HFFc6 (cell line): ENCODE data around the gene ZP4. TPM values are rescaled to one million over a fixed set of nuclear protein-coding genes. Genes with fewer than 3 reads are reported as not detected.
A peak's percentile ranks its signal among the peaks of the same experiment; 100 is the strongest.

Source experiments
- DNase-seq: peaks from one replicate; pipeline ENCODE4 v3.0.0-alpha.2; 2018
- H3K27ac Mint-ChIP-seq: 2 replicates; pipeline ENCODE4 v1.8.0; 2020; ENCODE audit warnings: mild to moderate bottlenecking, mixed read lengths
- H3K27me3 Mint-ChIP-seq: 2 replicates; pipeline ENCODE4 v1.8.0; 2021; ENCODE audit warnings: mild to moderate bottlenecking, moderate library complexity, mixed read lengths; ENCODE audit not compliant: insufficient read depth
- H3K36me3 Mint-ChIP-seq: 2 replicates; pipeline ENCODE4 v1.8.0; 2021; ENCODE audit warnings: low read depth, mixed read lengths
- H3K4me1 Mint-ChIP-seq: 2 replicates; pipeline ENCODE4 v1.8.0; 2020; ENCODE audit warnings: low read depth, mixed read lengths
- H3K4me3 Mint-ChIP-seq: 2 replicates; pipeline ENCODE4 v1.8.0; 2020; ENCODE audit warnings: mild to moderate bottlenecking, moderate library complexity, mixed read lengths
- H3K9me3 Mint-ChIP-seq: 2 replicates; pipeline ENCODE4 v1.8.0; 2020; ENCODE audit warnings: mild to moderate bottlenecking, mixed read lengths
- CTCF ChIP-seq: fragments of 200-600 bp; sonication (generic); IDR thresholded peaks from 2 replicates; pipeline ENCODE4 v1.5.0; 2021; ENCODE audit warnings: antibody characterized with exemption, mild to moderate bottlenecking
- total RNA-seq, 6 experiments: library from RNA; stranded (reverse); fragmentation: NEBNext Ultra II Directional; extraction: Animal tissue kit (Norgen Biotek cat#: 25700); gene quantifications; 2 replicates in 1 of 6; 3 replicates in 5 of 6; pipeline ENCODE4 v1.2.3, GENCODE V29; 2021

Gene ZP4
- total RNA-seq, 6 experiments from 2014 or later: not detected

- peak; percentile 70 for DNase-seq
- H3K36me3 Mint-ChIP-seq: peaks cover 4% of the 10 kb centered on the region; the same call in 1 of the 2 replicates
- TF ChIP-seq CTCF: no peak
- H3K27me3 Mint-ChIP-seq: peaks cover 3% of the 10 kb centered on the region
- peaks cover 35% of the 10 kb centered on the region for H3K4me1 Mint-ChIP-seq
- peak overlapping the region; percentile 59; the same call in 1 of the 2 replicates for H3K27ac Mint-ChIP-seq
- no peak overlapping the region for H3K4me3 Mint-ChIP-seq
- H3K9me3 Mint-ChIP-seq: peaks cover 6% of the 10 kb centered on the region; the same call in 1 of the 2 replicates
These were observed 17.1 kb downstream of the ZP4 start for GRCh38 chr1:237873487-237874211.

GRCh38 chr1:237868817-237869600, 21.7 kb downstream of the ZP4 start:
- Mint-ChIP-seq H3K36me3 (peaks cover 4% of the 10 kb centered on the region; the same call in 1 of the 2 replicates), H3K27me3 (peaks cover 6% of the 10 kb centered on the region; the same call in 1 of the 2 replicates), H3K9me3 (peaks cover 10% of the 10 kb centered on the region; the same call in 1 of the 2 replicates), H3K4me1 (peaks cover 29% of the 10 kb centered on the region), H3K27ac (no peak overlapping the region), H3K4me3 (no peak overlapping the region)
- DNase-seq: no peak
- no peak for TF ChIP-seq CTCF

GRCh38 chr1:237867380-237867888, 23.3 kb downstream of the ZP4 start:
- no peak for TF ChIP-seq CTCF
- no peak for DNase-seq
- H3K4me1 Mint-ChIP-seq: peaks cover 17% of the 10 kb centered on the region
- H3K27me3 Mint-ChIP-seq: peaks cover 6% of the 10 kb centered on the region; the same call in 1 of the 2 replicates
- H3K27ac Mint-ChIP-seq: no peak overlapping the region
- H3K4me3 Mint-ChIP-seq: no peak overlapping the region
- H3K9me3 Mint-ChIP-seq: peaks cover 10% of the 10 kb centered on the region; the same call in 1 of the 2 replicates
- peaks cover 4% of the 10 kb centered on the region; the same call in 1 of the 2 replicates for H3K36me3 Mint-ChIP-seq

- Mint-ChIP-seq H3K27me3 (peaks cover 3% of the 10 kb centered on the region; the same call in 1 of the 2 replicates), H3K27ac (no peak overlapping the region; the same call in 1 of the 2 replicates)
These were observed 26.1 kb downstream of the ZP4 start for GRCh38 chr1:237864338-237865244.

More at GRCh38 chr1:237864338-237865244, 26.1 kb downstream of the ZP4 start:
- DNase-seq: peak; percentile 1
- no peaks in the 10 kb centered on the region for H3K36me3 Mint-ChIP-seq
- peak; percentile 93 for TF ChIP-seq CTCF
- peaks cover 3% of the 10 kb centered on the region; the same call in 1 of the 2 replicates for H3K9me3 Mint-ChIP-seq
- H3K4me3 Mint-ChIP-seq: peak overlapping the region; percentile 53
- H3K4me1 Mint-ChIP-seq: peaks cover 22% of the 10 kb centered on the region; the same call in 1 of the 2 replicates
